HTERT RPE-1 (cell line): ENCODE results near the gene DIAPH2.

Source experiments
- in situ Hi-C: fragments of 300-500 bp; cut with MboI; formaldehyde crosslinking; loops from 4 replicates; pipeline ENCODE4 v1.14.3; 2020; ENCODE audit warnings: low sequenced_read_pairs

Gene DIAPH2

GRCh38 chrX:97431281-97431680 is 746.6 kb downstream of the DIAPH2 start:
- in situ Hi-C loops: no loop called here

DNA sequence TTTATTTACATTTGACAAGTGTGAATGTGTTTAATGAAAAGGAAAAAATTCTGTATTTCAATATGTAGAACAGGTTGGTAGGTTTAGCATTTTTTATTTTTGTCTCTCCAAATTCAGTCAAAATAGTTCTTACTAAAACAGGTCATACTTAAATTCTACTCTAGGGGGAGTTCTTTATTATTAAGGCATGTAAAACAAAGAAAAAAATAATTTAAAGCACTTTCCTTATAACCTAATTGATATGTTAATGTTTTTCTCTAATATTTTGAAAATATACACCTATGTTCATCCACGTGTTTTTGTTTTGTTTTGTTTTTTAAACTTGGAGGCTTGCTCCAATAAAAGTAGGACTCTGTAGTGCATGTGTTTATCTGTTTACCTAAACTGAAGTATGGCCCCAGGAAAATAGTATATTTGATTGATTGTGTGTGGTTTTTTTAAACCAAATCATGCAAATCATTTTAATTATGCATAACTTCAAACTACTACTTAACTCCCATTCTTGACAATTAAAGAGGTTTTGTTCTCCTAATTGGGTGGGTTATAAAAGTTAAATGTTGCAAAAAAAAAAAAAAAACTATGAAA is 761.7 kb downstream of the DIAPH2 start:
- in situ Hi-C loops: no loop called here

GRCh38 chrX:97447306-97447705 is 762.7 kb downstream of the DIAPH2 start:
- in situ Hi-C loops: no loop called here

DNA sequence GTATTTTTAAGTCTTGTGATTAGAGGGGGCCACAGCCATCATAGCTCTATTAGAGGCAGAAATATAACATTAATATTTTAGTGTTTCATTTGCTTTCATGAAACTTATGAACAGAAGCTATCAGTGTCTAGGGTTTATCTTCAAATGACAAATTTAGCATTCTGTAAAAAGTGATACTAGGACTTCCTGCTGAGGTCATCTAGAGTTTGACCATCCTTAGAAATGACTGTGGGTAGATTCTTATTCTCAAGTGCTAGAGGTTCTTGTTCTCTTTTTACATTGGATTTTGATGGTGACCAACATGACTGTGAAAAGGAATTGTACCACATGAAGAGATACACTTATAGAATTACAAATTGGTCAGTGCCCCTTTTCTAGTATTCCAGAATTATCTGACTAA is 767.6 kb downstream of the DIAPH2 start:
- in situ Hi-C loops: no loop called here

- in situ Hi-C loops: no loop called here
Measured at GRCh38 chrX:97461763-97462162, 777.1 kb downstream of the DIAPH2 start.

- in situ Hi-C loops: no loop called here
Measured at GRCh38 chrX:97471071-97471470, 786.4 kb downstream of the DIAPH2 start.

DNA sequence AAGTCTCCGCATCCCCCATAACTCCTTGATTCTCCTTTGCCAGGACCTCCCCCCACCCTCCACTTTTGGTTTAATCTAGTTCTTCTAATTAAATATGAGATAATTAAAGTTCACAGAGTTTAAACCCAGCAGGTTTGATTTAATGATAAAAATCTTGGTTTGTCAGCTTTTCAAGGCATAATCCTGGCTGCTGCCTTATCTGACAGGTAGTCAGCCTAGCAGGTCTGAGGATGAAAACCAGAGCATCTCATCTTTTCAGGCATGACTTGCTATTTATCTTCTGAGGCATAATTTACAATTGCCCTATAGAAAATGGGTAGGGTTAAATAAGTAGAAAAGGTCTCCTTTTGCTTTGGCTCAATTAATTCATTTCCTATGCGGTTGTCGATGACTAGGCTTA is 790.3 kb downstream of the DIAPH2 start:
- in situ Hi-C loops: no loop called here

DNA sequence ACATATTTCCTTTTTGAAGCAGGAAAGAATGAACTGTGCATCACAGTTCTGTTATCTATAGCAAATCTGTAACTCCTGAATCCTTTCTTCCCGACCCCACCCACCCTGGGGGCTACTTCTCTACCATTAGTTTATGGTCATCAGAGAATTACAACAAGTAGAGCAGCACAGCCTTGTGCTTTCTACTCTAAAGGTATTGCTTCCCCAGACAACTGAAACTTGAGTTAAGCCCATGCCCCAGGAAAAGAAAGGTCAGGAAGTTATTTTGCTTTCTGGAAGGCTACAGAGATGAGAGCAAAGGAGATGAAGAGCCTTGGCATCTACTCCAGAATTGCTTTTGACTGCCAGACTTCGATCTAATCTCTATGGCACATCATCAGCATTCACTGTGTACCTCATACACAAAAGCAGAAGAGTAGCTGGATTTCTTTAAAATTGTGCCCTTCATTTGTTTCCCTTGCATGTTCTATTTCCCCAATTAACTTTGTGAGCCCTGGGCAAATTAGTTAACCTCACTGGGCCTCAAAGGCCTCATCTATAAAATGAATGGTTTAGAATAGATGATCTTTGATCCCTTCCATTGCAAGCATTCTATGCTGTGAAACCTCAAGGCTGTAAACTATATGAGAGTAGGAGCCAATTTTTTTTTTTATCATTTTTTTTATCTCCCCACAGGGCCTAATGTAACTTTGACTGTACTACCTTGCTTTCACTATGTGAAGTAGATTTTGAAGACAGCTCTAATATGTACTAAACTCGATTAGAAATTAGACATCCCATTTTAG is 794.7 kb downstream of the DIAPH2 start:
- in situ Hi-C loops: no loop called here

GRCh38 chrX:97481228-97481627 is 796.6 kb downstream of the DIAPH2 start:
- in situ Hi-C loops: no loop called here

DNA sequence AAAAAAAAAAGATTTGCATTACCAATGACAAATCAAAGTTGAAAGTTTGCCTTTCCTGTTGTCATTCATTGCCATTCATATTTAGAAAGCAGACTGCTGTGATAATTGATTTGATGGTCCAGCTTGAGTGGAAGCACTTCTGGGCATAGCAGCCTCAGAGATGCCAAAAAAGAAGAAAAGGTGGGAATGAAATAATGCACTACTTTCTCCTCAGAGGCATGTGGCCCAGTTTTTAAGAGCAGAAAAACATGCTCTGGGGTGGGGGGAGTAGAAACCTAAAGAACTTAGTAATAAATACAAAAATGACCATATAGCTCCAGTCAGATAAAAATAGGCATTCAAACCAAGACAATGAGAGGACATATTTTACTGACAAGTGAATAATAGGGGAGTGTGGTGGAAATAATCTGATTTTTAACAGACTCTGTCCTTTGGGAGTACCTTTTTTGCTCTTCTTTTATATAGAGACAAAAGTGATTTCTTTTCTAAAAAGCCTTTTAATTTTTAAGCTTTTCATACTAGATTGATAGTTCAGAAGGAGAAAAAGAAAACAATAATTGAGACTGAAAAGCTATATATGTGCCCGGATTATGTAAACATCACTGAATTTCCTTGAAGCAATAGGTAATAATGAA is 798.1 kb downstream of the DIAPH2 start:
- in situ Hi-C loops: no loop called here

DNA sequence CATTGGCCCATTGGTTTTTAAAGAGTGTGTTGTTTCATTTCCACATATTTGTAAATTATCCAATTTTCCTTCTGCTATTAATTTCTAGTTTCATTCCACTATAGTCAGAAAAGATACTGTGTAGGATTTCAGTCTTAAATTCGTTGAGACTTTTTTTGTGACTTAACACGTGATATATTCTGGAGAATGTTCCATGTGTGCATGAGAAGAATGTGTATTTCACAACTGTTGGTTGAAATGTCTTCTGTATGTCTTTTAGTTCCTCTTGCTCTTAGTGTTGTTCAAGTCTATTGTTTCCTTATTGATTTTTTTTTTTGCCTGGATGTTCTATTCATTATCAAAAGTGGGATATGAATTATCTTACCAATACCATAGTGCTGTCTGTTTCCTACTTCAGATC is 806.0 kb downstream of the DIAPH2 start:
- in situ Hi-C loops: no loop called here

DNA sequence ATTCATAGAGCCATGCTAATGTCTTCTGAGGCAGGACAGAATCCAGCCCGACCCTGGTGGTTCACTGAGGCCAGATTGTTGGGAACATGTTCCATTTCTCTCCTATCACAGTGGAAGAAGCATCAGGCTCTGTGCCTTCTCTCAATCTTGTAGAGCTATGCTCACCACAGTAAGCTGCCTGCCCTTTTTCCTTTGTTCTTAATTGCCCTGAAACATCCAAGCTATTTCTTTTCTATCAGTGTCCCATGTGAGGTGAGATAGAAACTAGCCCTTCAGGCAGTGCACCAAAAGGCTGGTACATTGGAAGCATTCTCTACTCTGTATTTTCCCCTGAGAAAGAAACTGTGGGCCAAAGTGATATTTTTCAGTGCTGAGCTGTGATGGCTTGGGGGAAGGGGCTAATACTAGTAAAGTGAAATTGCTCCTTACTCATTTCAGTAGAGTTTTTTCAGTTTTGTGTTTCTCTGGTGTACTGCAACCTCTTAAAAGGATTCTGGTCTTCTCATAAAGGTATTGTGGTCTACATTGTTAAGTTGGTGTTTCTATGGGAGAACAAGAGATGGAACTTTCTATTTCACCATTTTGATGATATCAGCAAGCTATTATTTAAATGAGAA is 810.2 kb downstream of the DIAPH2 start:
- in situ Hi-C loops: no loop called here

DNA sequence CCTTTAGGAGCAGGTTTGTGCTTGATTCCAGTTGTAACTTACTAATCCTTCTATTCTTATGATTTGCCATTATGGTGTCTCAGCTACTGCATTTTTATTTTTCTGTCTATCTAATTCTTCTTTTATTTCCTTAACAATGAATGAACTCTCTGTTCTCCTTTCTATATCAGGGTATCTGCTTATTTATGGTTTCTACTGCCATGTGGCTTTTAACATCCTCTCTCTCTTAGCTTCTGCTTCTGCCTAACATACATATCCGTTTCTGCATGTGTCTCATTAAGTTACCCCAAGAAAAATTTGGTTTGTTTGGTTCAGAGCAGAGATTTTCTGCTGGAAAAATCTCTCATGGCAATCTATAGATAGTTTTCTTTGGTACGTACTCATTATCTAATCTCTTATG is 813.5 kb downstream of the DIAPH2 start:
- in situ Hi-C loops: no loop called here

DNA sequence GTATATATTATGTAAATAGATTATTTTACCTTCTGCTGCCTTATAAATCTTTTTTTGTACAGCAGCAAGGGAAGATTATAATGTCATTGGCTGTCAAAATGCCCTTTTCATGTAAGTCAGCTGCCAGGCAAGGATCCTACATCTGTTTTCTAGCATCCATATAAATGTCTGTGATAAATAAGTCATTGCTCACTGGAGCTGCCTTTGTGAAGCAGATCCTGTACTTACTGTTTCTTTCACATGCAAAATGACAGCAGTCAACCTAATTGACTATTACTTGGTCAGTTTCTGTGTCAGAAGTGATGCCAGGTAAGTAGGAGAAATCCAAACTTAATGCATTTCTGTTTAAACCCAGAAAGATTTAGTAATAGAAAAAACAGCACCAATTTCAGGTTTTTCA is 819.8 kb downstream of the DIAPH2 start:
- in situ Hi-C loops: no loop called here

- in situ Hi-C loops: no loop called here
Measured at GRCh38 chrX:97517763-97518162, 833.1 kb downstream of the DIAPH2 start.

DNA sequence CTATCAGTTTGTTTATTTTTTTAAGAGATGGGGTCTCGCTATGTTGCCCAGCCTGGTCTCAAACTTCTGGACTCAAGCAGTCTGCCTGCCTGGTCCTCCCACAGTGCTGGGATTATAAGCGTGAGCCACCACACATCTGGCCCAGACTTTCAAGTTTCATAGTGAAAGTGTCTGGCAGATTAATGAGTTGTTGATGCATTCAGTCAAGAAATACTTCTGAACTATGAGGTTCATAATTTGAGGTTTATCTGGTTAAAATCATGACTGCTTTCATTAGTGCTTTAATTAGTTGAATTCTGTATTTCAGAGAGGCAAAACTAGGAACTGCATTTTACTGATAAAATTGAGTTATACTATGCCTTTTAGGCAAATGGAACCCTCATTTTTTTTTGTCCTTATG is 837.7 kb downstream of the DIAPH2 start:
- in situ Hi-C loops: no loop called here

DNA sequence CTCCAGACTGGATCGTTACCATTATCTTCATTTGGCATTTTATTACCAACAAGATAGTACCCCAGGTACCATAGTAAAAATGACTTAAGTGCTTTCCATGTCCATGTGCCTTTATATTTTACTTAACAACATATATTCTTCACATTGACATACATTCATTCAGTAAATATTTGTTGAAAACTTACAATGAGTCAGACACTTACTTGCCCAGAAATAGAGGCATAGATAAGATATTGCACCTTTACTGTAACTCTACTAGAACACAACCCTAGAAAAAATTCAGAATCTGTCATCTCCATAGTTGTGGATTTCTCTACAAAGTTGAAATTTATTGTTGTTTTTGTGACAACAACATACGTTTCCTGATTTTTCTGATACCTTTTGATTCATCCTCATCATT is 839.7 kb downstream of the DIAPH2 start:
- in situ Hi-C loops: no loop called here

GRCh38 chrX:97524997-97525396 is 840.4 kb downstream of the DIAPH2 start:
- in situ Hi-C loops: no loop called here

GRCh38 chrX:97525981-97526380 is 841.3 kb downstream of the DIAPH2 start:
- in situ Hi-C loops: no loop called here

GRCh38 chrX:97527725-97528124 is 843.1 kb downstream of the DIAPH2 start:
- in situ Hi-C loops: no loop called here

- in situ Hi-C loops: no loop called here
Measured at GRCh38 chrX:97529536-97530200, 845.0 kb downstream of the DIAPH2 start.
